Activated CD8-positive, alpha-beta memory T cell treated with anti-CD3 and anti-CD28 coated beads, Interleukin-2, amount 50 U/mL, for 24 hours (primary cell): ENCODE measurements around the gene PNLIPRP3.

Experiments used
- DNase-seq: peaks from one replicate; pipeline ENCODE4 v3.0.0-alpha.2; 2020; ENCODE audit errors: extremely low read depth

Gene PNLIPRP3

GRCh38 chr10:116504786-116505185 lies 77.1 kb downstream of the PNLIPRP3 start:
- DNase-seq: no peak

GRCh38 chr10:116510565-116510964 lies 82.9 kb downstream of the PNLIPRP3 start:
- no peak for DNase-seq

- no peak for DNase-seq
These were observed 83.7 kb downstream of the PNLIPRP3 start for GRCh38 chr10:116511365-116511764.

- no peak for DNase-seq
These were observed 94.0 kb downstream of the PNLIPRP3 start for GRCh38 chr10:116521424-116522290.

GRCh38 chr10:116522803-116523381 lies 95.2 kb downstream of the PNLIPRP3 start:
- DNase-seq: no peak

- no peak for DNase-seq
These were observed 97.1 kb downstream of the PNLIPRP3 start for GRCh38 chr10:116524736-116525135.

GRCh38 chr10:116526219-116526618 lies 98.6 kb downstream of the PNLIPRP3 start:
- DNase-seq: no peak
